Prostate gland (tissue), 2 donors: ENCODE data around the gene PLEKHM3. TPM values are rescaled to one million over a fixed set of nuclear protein-coding genes. Genes with fewer than 3 reads are reported as not detected.

Experiments used
- DNase-seq: peaks from one replicate; pipeline ENCODE4 v3.0.0-alpha.2; 2019; ENCODE audit warnings: low spot score
- H3K27ac ChIP-seq, 2 donors: fragments of 200-600 bp; sonication (generic); 2 replicates each; pipeline ENCODE4 v1.5.1; 2017 to 2019
- H3K27me3 ChIP-seq: fragments of 200-600 bp; sonication (generic); replicated peaks from 2 replicates; pipeline ENCODE4 v1.5.1; 2019; ENCODE audit not compliant: insufficient read depth
- H3K36me3 ChIP-seq, 2 donors: fragments of 200-600 bp; sonication (generic); 1 replicate in 1 of 2; 2 replicates in 1 of 2; pipeline versions ENCODE4 v1.5.1 to v1.8.1; 2017 to 2019
- H3K4me1 ChIP-seq: fragments of 200-600 bp; sonication (generic); replicated peaks from 2 replicates; pipeline ENCODE4 v1.5.1; 2019
- H3K4me3 ChIP-seq, 2 donors: fragments of 200-600 bp; sonication (generic); 2 replicates each; pipeline ENCODE4 v1.5.1; 2017 to 2019
- H3K9me3 ChIP-seq: fragments of 200-600 bp; sonication (generic); 2 replicates; pipeline ENCODE4 v1.5.1; 2017
- CTCF ChIP-seq, 4 experiments: fragments of 200-600 bp in 2 of 4; fragments of 450-650 bp in 2 of 4; sonication (generic) in 2 of 4; IDR thresholded peaks; 1 replicate in 3 of 4; 2 replicates in 1 of 4; pipeline ENCODE4 v1.5.1; 2016 to 2019; ENCODE audit warnings: antibody characterized with exemption in 4 of 4, mild to moderate bottlenecking in 2 of 4, moderate library complexity in 2 of 4
- POLR2A ChIP-seq: fragments of 450-650 bp; IDR thresholded peaks from one replicate; pipeline ENCODE4 v1.6.1; 2016; ENCODE audit warnings: antibody characterized with exemption, mild to moderate bottlenecking
- POLR2AphosphoS5 ChIP-seq: sonication (generic); formaldehyde crosslinking; IDR thresholded peaks from one replicate; pipeline ENCODE4 v1.6.1; 2017; ENCODE audit warnings: antibody characterized with exemption
- WGBS: methylation state at CpG from one replicate; pipeline ENCODE4 v1.1.5; 2018; 5-methylcytosine and 5-hydroxymethylcytosine counted together
- intact Hi-C: fragments of 100-400 bp; cut with DNase I; formaldehyde crosslinking; loops from one replicate; pipeline ENCODE4 v1.14.2; 2022
- total RNA-seq, 2 donors: library from RNA; depleted of rRNA; stranded (reverse); fragments of >200 nt; gene quantifications; one replicate each; pipeline ENCODE4 v1.1.0, GENCODE V29; 2016

PLEKHM3 gene
- total RNA-seq, 2 donors from 2014 or later, result 17.0 to 28.6 TPM

GRCh38 chr2:207928079-207928478 lies 97.2 kb downstream of the PLEKHM3 start:
- no peak for DNase-seq
- H3K4me3 ChIP-seq, result no peak overlapping the region
- TF ChIP-seq POLR2AphosphoS5 (no peak), CTCF (IDR thresholded peaks at IDR 0.05) (no peak), POLR2A (no peak)
- intact Hi-C loops, result no loop called here
- peaks cover 9% of the 10 kb centered on the region for H3K4me1 ChIP-seq
- H3K9me3 ChIP-seq, result no peaks in the 10 kb centered on the region
- H3K27ac ChIP-seq, result peak overlapping the region; percentile 63 to 79
- no peaks in the 10 kb centered on the region for H3K27me3 ChIP-seq
- H3K36me3 ChIP-seq, result no peaks in the 10 kb centered on the region

GRCh38 chr2:207926989-207927300 lies 98.4 kb downstream of the PLEKHM3 start:
- WGBS, result 48% methylated on average over 4 of the region's 4 CpGs

GRCh38 chr2:207926133-207926988 lies 99.0 kb downstream of the PLEKHM3 start:
- Histone ChIP-seq H3K27ac (peak overlapping the region; percentile 63 to 79), H3K4me3 (no peak overlapping the region), H3K36me3 (no peaks in the 10 kb centered on the region), H3K4me1 (peaks cover 4% of the 10 kb centered on the region), H3K27me3 (no peaks in the 10 kb centered on the region), H3K9me3 (no peaks in the 10 kb centered on the region)
- no peak for TF ChIP-seq POLR2A
- peak; percentile 76 for TF ChIP-seq POLR2AphosphoS5
- intact Hi-C loops, result no loop called here
- WGBS, result 48% methylated on average over 13 of the region's 13 CpGs
- DNase-seq, result peak; percentile 51

More at GRCh38 chr2:207926989-207927300, 98.4 kb downstream of the PLEKHM3 start:
- Histone ChIP-seq H3K4me1 (peaks cover 9% of the 10 kb centered on the region), H3K4me3 (no peak overlapping the region), H3K27me3 (no peaks in the 10 kb centered on the region), H3K27ac (peak overlapping the region; percentile 63 to 79), H3K9me3 (no peaks in the 10 kb centered on the region), H3K36me3 (no peaks in the 10 kb centered on the region)
- no peak for TF ChIP-seq POLR2AphosphoS5
- TF ChIP-seq POLR2A, result no peak
- TF ChIP-seq CTCF (IDR thresholded peaks at IDR 0.05), result no peak
- intact Hi-C loops, result no loop called here
- DNase-seq, result no peak

GRCh38 chr2:207925601-207926000 lies 99.7 kb downstream of the PLEKHM3 start:
- TF ChIP-seq POLR2AphosphoS5 (no peak), CTCF (IDR thresholded peaks at IDR 0.05) (no peak), POLR2A (no peak)
- DNase-seq, result no peak
- Histone ChIP-seq H3K36me3 (no peaks in the 10 kb centered on the region), H3K27ac (peak overlapping the region; percentile 63 to 79), H3K9me3 (no peaks in the 10 kb centered on the region), H3K4me1 (peaks cover 4% of the 10 kb centered on the region), H3K4me3 (no peak overlapping the region), H3K27me3 (no peaks in the 10 kb centered on the region)
- intact Hi-C loops, result no loop called here
- 93% methylated on average over 8 of the region's 8 CpGs for WGBS

- TF ChIP-seq POLR2AphosphoS5 (no peak), POLR2A (no peak), CTCF (IDR thresholded peaks at IDR 0.05) (no peak)
- intact Hi-C loops, result no loop called here
- no peak overlapping the region for H3K4me3 ChIP-seq
- no peak overlapping the region for H3K27ac ChIP-seq
- no peaks in the 10 kb centered on the region for H3K27me3 ChIP-seq
- DNase-seq, result no peak
- H3K36me3 ChIP-seq, result no peaks in the 10 kb centered on the region
- H3K4me1 ChIP-seq, result peaks cover 4% of the 10 kb centered on the region
- no peaks in the 10 kb centered on the region for H3K9me3 ChIP-seq
Observed at GRCh38 chr2:207921606-207922005, 103.7 kb downstream of the PLEKHM3 start.
